ENCODE measurements around the gene TP53AIP1. TPM values are rescaled to one million over a fixed set of nuclear protein-coding genes. Genes with fewer than 3 reads are reported as not detected.

Gene TP53AIP1
- not detected for total RNA-seq
- long read RNA-seq: 0 reads

GRCh38 chr11:128942817-128943427 lies at the start of gene TP53AIP1:
TSS of gene TP53AIP1 (minus strand) at chr11:128942871. CDS start at chr11:128937818, 5,053 bp downstream.
- no peak for DNase-seq
- ATAC-seq: no peak
- intact Hi-C loops (cut with DNase I): no loop called here

GRCh38 chr11:128988242-128988970 lies 45.7 kb upstream of the TP53AIP1 start:
- ATAC-seq (no peak), DNase-seq (no peak)
- intact Hi-C loops (cut with DNase I): no loop called here

GRCh38 chr11:128985880-128986279 lies 43.2 kb upstream of the TP53AIP1 start:
- ATAC-seq (no peak), DNase-seq (no peak)
- intact Hi-C loops (cut with DNase I): no loop called here

- intact Hi-C loops (cut with DNase I): no loop called here
- no peak for DNase-seq
- ATAC-seq: no peak
Measured at GRCh38 chr11:128983023-128983422, 40.4 kb upstream of the TP53AIP1 start.

GRCh38 chr11:128981254-128981653 lies 38.6 kb upstream of the TP53AIP1 start:
- ATAC-seq (no peak), DNase-seq (no peak)
- intact Hi-C loops (cut with DNase I): no loop called here

- no peak for ATAC-seq
- no peak for DNase-seq
Measured at GRCh38 chr11:128970598-128971190, 28.0 kb upstream of the TP53AIP1 start.

GRCh38 chr11:128968916-128969315 lies 26.2 kb upstream of the TP53AIP1 start:
- DNase-seq (no peak), ATAC-seq (no peak)
- intact Hi-C loops (cut with DNase I): no loop called here

More at GRCh38 chr11:128970598-128971190, 28.0 kb upstream of the TP53AIP1 start:
- intact Hi-C loops (cut with DNase I): no loop called here

- ATAC-seq (no peak), DNase-seq (no peak)
- intact Hi-C loops (cut with DNase I): no loop called here
Measured at GRCh38 chr11:128967578-128967977, 24.9 kb upstream of the TP53AIP1 start.

- peak in 1 of 2 donors; percentile 30 for ATAC-seq
- no peak for DNase-seq
- intact Hi-C loops (cut with DNase I): no loop called here
Measured at GRCh38 chr11:128965485-128965884, 22.8 kb upstream of the TP53AIP1 start.

GRCh38 chr11:128964463-128964930 lies 21.8 kb upstream of the TP53AIP1 start:
- ATAC-seq (no peak), DNase-seq (no peak)
- intact Hi-C loops (cut with DNase I): no loop called here

GRCh38 chr11:128963744-128964325 lies 21.2 kb upstream of the TP53AIP1 start:
- intact Hi-C loops (cut with DNase I): no loop called here
- no peak for DNase-seq
- no peak for ATAC-seq

- DNase-seq (no peak), ATAC-seq (no peak)
- intact Hi-C loops (cut with DNase I): no loop called here
Measured at GRCh38 chr11:128962896-128963295, 20.2 kb upstream of the TP53AIP1 start.

- intact Hi-C loops (cut with DNase I): no loop called here
- DNase-seq (no peak), ATAC-seq (no peak)
Measured at GRCh38 chr11:128961645-128962044, 19.0 kb upstream of the TP53AIP1 start.

GRCh38 chr11:128957202-128957482 lies 14.5 kb upstream of the TP53AIP1 start:
- ATAC-seq (peak in 1 of 2 donors; percentile 10), DNase-seq (no peak)
- intact Hi-C loops (cut with DNase I): loop anchor here (2.0 to 10.0 kb wide), 4 partner anchors 70 to 922 kb away; no protein-coding TSS in a partner anchor

GRCh38 chr11:128956401-128957201 lies 13.9 kb upstream of the TP53AIP1 start:
- intact Hi-C loops (cut with DNase I): loop anchor here (2.0 to 10.0 kb wide), 4 partner anchors 69 to 922 kb away; no protein-coding TSS in a partner anchor
- DNase-seq (no peak), ATAC-seq (peak; percentile 83 to 87)

GRCh38 chr11:128955636-128956035 lies 13.0 kb upstream of the TP53AIP1 start:
- DNase-seq (no peak), ATAC-seq (no peak)
- intact Hi-C loops (cut with DNase I): loop anchor here (2.0 to 10.0 kb wide), 4 partner anchors 68 to 921 kb away; no protein-coding TSS in a partner anchor

- intact Hi-C loops (cut with DNase I): loop anchor here in 1 of 2 donors (10.0 kb wide), 2 partner anchors 778 to 918 kb away; no protein-coding TSS in a partner anchor
Measured at GRCh38 chr11:128953151-128953550, 10.5 kb upstream of the TP53AIP1 start.

GRCh38 chr11:128949791-128950454 lies 7.3 kb upstream of the TP53AIP1 start:
- ATAC-seq (no peak), DNase-seq (no peak)
- intact Hi-C loops (cut with DNase I): loop anchor here in 1 of 2 donors (10.0 kb wide), 2 partner anchors 775 to 915 kb away; no protein-coding TSS in a partner anchor

More at GRCh38 chr11:128953151-128953550, 10.5 kb upstream of the TP53AIP1 start:
- DNase-seq: no peak
- no peak for ATAC-seq

All from left cardiac atrium (tissue), 4 donors.